Right lobe of liver (tissue), 4 donors: Measurements from ENCODE around the gene NOS1AP.

Source experiments
- POLR2A ChIP-seq: fragments of 450-650 bp; IDR thresholded peaks from one replicate; pipeline ENCODE4 v1.6.1; 2017; ENCODE audit warnings: antibody characterized with exemption, mild to moderate bottlenecking
- TF ChIP-seq, protein P1 (sequence below), 4 donors: fragments of 200-600 bp in 3 of 4; fragments of 450-650 bp in 1 of 4; IDR thresholded peaks; one replicate each; pipeline versions ENCODE4 v1.5.1 to v1.8.0; 2016 to 2022; ENCODE audit warnings: antibody characterized with exemption in 4 of 4, mild to moderate bottlenecking in 2 of 4
- donor health status: DM: no; HTN: no; CAD: no.
- donor health status: DM: no; HTN: no; CAD: no.
- donor health status: DM: no; HTN: yes; CAD: no.

DNA sequence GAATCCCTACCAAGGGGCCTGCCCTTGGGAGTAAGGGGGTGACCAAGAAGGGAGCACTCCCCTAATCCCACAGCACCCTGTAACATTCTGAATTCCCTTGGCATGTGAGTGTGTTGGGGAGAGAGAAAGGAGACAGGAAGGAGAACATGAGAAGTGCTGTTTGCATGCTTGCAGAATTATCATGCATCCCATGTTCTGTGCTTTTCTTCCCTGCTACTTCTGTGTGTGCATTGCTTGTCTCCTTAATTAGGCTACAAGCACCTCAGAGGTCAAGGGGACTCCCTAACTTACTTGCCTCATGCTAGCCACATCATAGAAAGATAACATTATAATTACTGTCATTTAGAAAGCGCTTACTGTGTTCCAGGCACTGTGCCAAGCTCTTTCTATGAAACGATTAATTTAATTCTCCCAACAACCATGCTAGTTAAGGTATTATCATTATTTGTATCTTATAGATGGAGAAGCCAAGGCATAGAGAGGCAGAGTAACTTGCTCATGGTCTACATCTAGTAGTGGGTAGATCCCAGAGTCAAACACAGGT, 11.1 kb downstream of the NOS1AP start:
- TF ChIP-seq POLR2A: no peak
- TF ChIP-seq, protein P1, sequence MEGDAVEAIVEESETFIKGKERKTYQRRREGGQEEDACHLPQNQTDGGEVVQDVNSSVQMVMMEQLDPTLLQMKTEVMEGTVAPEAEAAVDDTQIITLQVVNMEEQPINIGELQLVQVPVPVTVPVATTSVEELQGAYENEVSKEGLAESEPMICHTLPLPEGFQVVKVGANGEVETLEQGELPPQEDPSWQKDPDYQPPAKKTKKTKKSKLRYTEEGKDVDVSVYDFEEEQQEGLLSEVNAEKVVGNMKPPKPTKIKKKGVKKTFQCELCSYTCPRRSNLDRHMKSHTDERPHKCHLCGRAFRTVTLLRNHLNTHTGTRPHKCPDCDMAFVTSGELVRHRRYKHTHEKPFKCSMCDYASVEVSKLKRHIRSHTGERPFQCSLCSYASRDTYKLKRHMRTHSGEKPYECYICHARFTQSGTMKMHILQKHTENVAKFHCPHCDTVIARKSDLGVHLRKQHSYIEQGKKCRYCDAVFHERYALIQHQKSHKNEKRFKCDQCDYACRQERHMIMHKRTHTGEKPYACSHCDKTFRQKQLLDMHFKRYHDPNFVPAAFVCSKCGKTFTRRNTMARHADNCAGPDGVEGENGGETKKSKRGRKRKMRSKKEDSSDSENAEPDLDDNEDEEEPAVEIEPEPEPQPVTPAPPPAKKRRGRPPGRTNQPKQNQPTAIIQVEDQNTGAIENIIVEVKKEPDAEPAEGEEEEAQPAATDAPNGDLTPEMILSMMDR (IDR thresholded peaks at IDR 0.05): no peak
